ENCODE results near the gene SLC39A9. TPM values are rescaled to one million over a fixed set of nuclear protein-coding genes. Genes with fewer than 3 reads are reported as not detected.
"Not testable (repeated sequence)": the region's sequence is repeated elsewhere in the genome, so short reads cannot be mapped to it uniquely, and the experiment has no call there.

Gene SLC39A9
- total and polyA plus RNA-seq, 2 experiments from 2014 or later: 33.4 to 109 TPM

- Histone ChIP-seq H3K27me3 (no peaks in the 10 kb centered on the region), H4K20me1 (ENCODE audit: insufficient read depth, poor library complexity, severe bottlenecking) (peaks cover 41% of the 10 kb centered on the region), H3K9me2 (replicated peaks; ENCODE audit: insufficient read depth) (no peaks in the 10 kb centered on the region), H2AFZ (no peak overlapping the region), H3K9me3 (ENCODE audit: low read depth) (no peaks in the 10 kb centered on the region), H3K4me2 (no peak overlapping the region), H3K4me1 (ENCODE audit: insufficient read depth) (peaks cover 13% of the 10 kb centered on the region), H3K27ac (no peak overlapping the region), H3K36me3 (replicated peaks; ENCODE audit: insufficient read depth, low read depth) (no peaks in the 10 kb centered on the region), H3K79me2 (peaks cover 99% of the 10 kb centered on the region), H3K4me3 (no peak overlapping the region)
- no peak for DNase-seq (ENCODE audit: low spot score)
- no peak for TF ChIP-seq EZH2phosphoT487 (IDR thresholded peaks at IDR 0.05; ENCODE audit: low read depth, severe bottlenecking, unreplicated experiment)
- TF ChIP-seq EZH2 (IDR thresholded peaks at IDR 0.05; ENCODE audit: borderline replicate concordance): no peak
- TF ChIP-seq CTCF (IDR thresholded peaks at IDR 0.05; ENCODE audit: poor library complexity): no peak
Measured at GRCh38 chr14:69405762-69406161, 7.3 kb downstream of the SLC39A9 start.

GRCh38 chr14:69408331-69408960 lies 10.0 kb downstream of the SLC39A9 start:
- Histone ChIP-seq H3K4me1 (ENCODE audit: insufficient read depth) (no peaks in the 10 kb centered on the region), H3K9me3 (ENCODE audit: low read depth) (no peaks in the 10 kb centered on the region), H3K27ac (no peak overlapping the region), H4K20me1 (ENCODE audit: insufficient read depth, poor library complexity, severe bottlenecking) (peaks cover 39% of the 10 kb centered on the region), H3K79me2 (peaks cover 97% of the 10 kb centered on the region), H3K36me3 (replicated peaks; ENCODE audit: insufficient read depth, low read depth) (no peaks in the 10 kb centered on the region), H2AFZ (no peak overlapping the region), H3K4me3 (no peak overlapping the region), H3K9me2 (replicated peaks; ENCODE audit: insufficient read depth) (no peaks in the 10 kb centered on the region), H3K27me3 (no peaks in the 10 kb centered on the region), H3K4me2 (no peak overlapping the region)
- no peak for TF ChIP-seq EZH2phosphoT487 (IDR thresholded peaks at IDR 0.05; ENCODE audit: low read depth, severe bottlenecking, unreplicated experiment)
- TF ChIP-seq CTCF (IDR thresholded peaks at IDR 0.05; ENCODE audit: poor library complexity): no peak
- no peak for TF ChIP-seq EZH2 (IDR thresholded peaks at IDR 0.05; ENCODE audit: borderline replicate concordance)
- 90% methylated on average over 2 of the region's 2 CpGs for WGBS (ENCODE audit: low lambda C conversion rate, missing lambda C conversion rate)
- no peak for DNase-seq (ENCODE audit: low spot score)

- Histone ChIP-seq H3K27ac (no peak overlapping the region), H3K9me2 (replicated peaks; ENCODE audit: insufficient read depth) (no peaks in the 10 kb centered on the region), H3K27me3 (no peaks in the 10 kb centered on the region), H3K4me1 (ENCODE audit: insufficient read depth) (no peaks in the 10 kb centered on the region), H3K79me2 (peaks cover 96% of the 10 kb centered on the region), H3K9me3 (ENCODE audit: low read depth) (no peaks in the 10 kb centered on the region), H4K20me1 (ENCODE audit: insufficient read depth, poor library complexity, severe bottlenecking) (peaks cover 37% of the 10 kb centered on the region), H3K4me3 (no peak overlapping the region), H2AFZ (no peak overlapping the region), H3K36me3 (replicated peaks; ENCODE audit: insufficient read depth, low read depth) (no peaks in the 10 kb centered on the region), H3K4me2 (no peak overlapping the region)
- no peak for TF ChIP-seq EZH2phosphoT487 (IDR thresholded peaks at IDR 0.05; ENCODE audit: low read depth, severe bottlenecking, unreplicated experiment)
- TF ChIP-seq EZH2 (IDR thresholded peaks at IDR 0.05; ENCODE audit: borderline replicate concordance): no peak
- no peak for TF ChIP-seq CTCF (IDR thresholded peaks at IDR 0.05; ENCODE audit: poor library complexity)
- WGBS (ENCODE audit: low lambda C conversion rate, missing lambda C conversion rate): 91% methylated on average over 2 of the region's 2 CpGs
- no peak for DNase-seq (ENCODE audit: low spot score)
Measured at GRCh38 chr14:69413483-69413882, 15.0 kb downstream of the SLC39A9 start.

- not testable (repeated sequence) for H3K4me3 ChIP-seq; H3K27ac ChIP-seq; H3K4me1 ChIP-seq (ENCODE audit: insufficient read depth); H3K36me3 ChIP-seq (replicated peaks; ENCODE audit: insufficient read depth, low read depth); H2AFZ ChIP-seq; DNase-seq (ENCODE audit: low spot score); H3K27me3 ChIP-seq; H3K9me3 ChIP-seq (ENCODE audit: low read depth); H3K9me2 ChIP-seq (replicated peaks; ENCODE audit: insufficient read depth); H3K4me2 ChIP-seq
- H3K79me2 ChIP-seq: peaks cover 94% of the 10 kb centered on the region
- peaks cover 20% of the 10 kb centered on the region for H4K20me1 ChIP-seq (ENCODE audit: insufficient read depth, poor library complexity, severe bottlenecking)
- 88% methylated on average over 4 of the region's 4 CpGs for WGBS (ENCODE audit: low lambda C conversion rate, missing lambda C conversion rate)
Measured at GRCh38 chr14:69416087-69416486, 17.6 kb downstream of the SLC39A9 start.

Measured in hepatocyte (in vitro differentiated cells).